ENCODE results near the gene DCTN4.
"Not testable (repeated sequence)": the region's sequence is repeated elsewhere in the genome, so short reads cannot be mapped to it uniquely, and the experiment has no call there.

Gene DCTN4

GRCh38 chr5:150758531-150759333, at the start of gene DCTN4:
TSS of gene DCTN4 (minus strand) at chr5:150759017. CDS start at chr5:150758993, 24 bp downstream.
- H3K4me3 ChIP-seq (ENCODE audit: low read length): peak within 1 kb of the TSS; percentile 90
- TF ChIP-seq ZNF274 (IDR thresholded peaks at IDR 0.05; ENCODE audit: low read depth, low read length): no peak

- no peak for TF ChIP-seq ZNF274 (IDR thresholded peaks at IDR 0.05; ENCODE audit: low read depth, low read length)
- H3K4me3 ChIP-seq (ENCODE audit: low read length): no peak overlapping the region
These were observed 45.6 kb upstream of the DCTN4 start for GRCh38 chr5:150804388-150804787.

GRCh38 chr5:150801117-150801927, 42.5 kb upstream of the DCTN4 start:
- no peak for TF ChIP-seq ZNF274 (IDR thresholded peaks at IDR 0.05; ENCODE audit: low read depth, low read length)
- 0 out of 2 replicates have a peak overlapping the region, but pooled peaks have one; percentile 14 for H3K4me3 ChIP-seq (ENCODE audit: low read length)

DNA sequence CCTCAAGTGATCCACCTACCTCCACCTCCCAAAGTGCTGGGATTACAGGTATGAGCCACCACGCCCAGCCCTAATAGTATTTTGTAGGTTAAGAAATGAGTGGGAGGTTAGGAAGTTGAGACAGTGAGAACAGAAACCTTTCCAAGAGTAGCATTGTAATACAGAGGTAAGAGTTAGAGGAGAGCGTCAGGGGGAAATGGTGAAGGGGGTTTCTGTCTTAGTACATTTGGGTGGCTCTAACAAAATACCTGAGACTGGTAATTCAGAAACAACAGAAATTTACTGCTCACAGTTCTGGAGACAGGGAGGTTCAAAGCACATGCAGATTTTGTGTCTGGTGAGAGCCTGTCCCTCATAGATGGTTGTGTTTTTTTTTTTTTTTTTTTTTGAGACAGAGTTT, 38.6 kb upstream of the DCTN4 start:
- TF ChIP-seq ZNF274 (IDR thresholded peaks at IDR 0.05; ENCODE audit: low read depth, low read length): no peak
- no peak overlapping the region for H3K4me3 ChIP-seq (ENCODE audit: low read length)

DNA sequence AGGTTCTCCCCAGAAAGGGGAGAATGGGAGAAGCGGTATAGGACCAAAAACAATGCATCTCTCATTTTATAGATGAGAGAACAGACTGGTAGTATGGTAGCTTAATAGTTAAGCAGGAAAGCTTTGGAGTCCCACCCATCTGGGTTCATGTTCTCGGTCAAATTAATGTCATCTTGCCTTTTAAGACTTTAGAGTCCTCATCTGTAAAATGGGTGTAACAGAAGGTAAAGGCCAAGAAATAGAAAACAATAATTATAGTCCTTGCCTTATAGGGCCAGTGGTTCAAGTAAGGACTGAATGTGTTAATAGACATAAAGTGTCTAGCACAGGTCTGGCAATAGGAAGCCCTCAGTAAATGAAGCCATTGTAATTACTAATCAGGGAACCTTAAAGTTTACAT, 36.1 kb upstream of the DCTN4 start:
- TF ChIP-seq ZNF274 (IDR thresholded peaks at IDR 0.05; ENCODE audit: low read depth, low read length): no peak

DNA sequence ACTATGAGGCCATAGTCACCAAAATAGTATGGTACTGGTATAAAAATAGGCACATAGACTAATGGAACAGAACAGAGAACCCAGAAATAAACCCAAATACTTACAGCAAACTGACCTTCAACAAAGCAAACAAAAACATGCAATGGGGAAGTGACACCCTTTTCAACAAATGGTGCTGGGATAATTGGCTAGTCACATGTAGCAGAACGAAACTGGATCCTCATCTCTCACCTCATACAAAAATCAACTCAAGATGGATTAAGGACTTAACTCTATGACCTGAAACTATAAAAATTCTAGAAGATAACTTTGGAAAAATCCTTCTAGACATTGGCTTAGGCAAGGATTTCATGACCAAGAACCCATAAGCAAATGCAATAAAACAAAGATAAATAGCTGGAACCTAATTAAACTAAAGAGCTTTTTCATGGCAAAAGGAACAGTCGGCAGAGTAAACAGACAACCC, 34.6 kb upstream of the DCTN4 start:
- not testable (repeated sequence) for H3K4me3 ChIP-seq (ENCODE audit: low read length)

More for the DNA sequence above, 36.1 kb upstream of the DCTN4 start:
- no peak overlapping the region for H3K4me3 ChIP-seq (ENCODE audit: low read length)

DNA sequence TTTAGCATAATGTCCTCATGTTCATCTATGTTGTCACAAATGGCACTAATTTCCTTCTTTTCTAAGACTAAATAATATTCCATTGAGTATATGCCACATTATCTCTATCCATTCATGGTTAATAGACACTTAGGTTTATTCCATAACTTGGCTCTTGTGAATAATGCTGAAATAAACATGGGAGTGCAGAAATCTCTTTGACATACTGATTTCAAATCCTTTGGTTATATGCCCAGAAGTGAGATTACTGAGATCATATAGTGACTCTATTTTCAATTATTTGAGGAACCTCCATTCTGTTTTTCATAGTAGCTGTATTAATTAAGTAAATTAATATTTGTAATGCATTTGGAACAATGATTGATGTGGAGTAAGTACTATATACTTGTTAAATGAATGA, 32.7 kb upstream of the DCTN4 start:
- no peak overlapping the region for H3K4me3 ChIP-seq (ENCODE audit: low read length)
- no peak for TF ChIP-seq ZNF274 (IDR thresholded peaks at IDR 0.05; ENCODE audit: low read depth, low read length)

DNA sequence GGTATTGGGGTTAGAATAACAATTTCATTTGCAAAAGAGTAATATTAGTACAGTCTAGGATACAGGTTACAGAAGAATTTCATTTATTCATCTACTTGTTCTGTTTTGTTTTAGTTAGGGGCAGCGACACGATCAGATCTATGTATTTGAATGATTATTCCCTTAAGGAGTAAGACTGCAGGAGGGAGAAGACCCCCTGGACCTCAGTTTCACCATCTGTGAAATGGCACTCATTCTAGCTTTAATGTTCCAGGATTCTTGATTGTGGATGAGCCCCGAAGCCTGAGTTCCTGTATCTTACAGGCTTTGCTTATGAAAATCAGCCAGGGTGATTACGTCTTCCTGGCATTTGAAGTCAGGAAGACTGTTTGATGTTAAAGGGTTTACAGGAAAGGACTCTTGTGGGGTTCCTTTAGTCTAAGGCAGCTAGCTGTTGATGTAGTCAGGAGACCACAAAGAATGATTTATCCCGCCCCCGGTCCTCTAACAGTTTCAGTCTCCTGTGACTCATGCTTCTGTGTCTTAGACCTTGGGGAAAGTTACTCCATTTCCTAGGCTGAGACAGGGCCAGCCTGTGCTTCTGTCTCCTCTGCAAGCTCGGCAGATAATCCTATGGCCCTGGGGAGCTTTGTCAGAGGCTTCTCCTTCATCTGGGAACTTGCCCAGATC, 31.3 kb upstream of the DCTN4 start:
- peak overlapping the region; percentile 41; the same call in 1 of the 2 replicates for H3K4me3 ChIP-seq (ENCODE audit: low read length)
- no peak for TF ChIP-seq ZNF274 (IDR thresholded peaks at IDR 0.05; ENCODE audit: low read depth, low read length)

DNA sequence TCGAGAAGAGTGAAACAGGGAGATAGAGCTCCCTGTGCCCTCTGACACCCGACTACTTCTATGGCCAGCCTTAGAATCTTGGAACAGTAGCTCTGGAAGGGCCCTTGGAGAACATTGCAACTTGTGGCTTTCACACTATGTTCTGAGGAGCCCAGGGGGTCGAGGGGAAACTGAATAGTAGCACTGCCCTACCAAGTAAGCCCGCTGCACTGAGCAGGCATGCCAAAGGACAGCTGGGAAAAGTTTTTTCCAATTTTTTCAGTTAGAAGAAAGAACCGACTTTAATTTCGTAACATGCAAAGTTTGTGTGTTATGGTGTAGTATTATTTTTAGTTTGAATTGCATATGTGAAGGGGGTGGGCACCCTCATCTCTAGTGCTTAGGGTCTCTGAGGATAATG, 30.6 kb upstream of the DCTN4 start:
- H3K4me3 ChIP-seq (ENCODE audit: low read length): peak overlapping the region; percentile 41; the same call in 1 of the 2 replicates
- no peak for TF ChIP-seq ZNF274 (IDR thresholded peaks at IDR 0.05; ENCODE audit: low read depth, low read length)

DNA sequence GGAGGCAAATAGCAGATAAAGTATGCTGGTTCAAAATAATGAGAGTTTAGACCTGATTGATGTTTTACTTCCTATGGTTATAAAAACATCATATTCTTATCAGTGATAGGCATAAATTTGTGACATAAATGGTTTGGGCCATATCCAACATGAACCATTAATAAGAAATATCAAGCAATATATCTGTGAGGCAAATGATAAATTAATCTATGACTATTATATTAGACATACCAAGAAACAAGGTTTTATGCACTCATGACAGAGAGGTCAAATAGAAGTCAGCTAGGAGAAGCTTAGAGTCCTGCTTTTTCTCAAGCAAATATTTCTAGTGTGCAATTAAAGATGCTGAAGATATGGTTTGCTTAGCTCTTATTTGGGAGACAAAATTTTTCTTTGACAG, 30.2 kb upstream of the DCTN4 start:
- H3K4me3 ChIP-seq (ENCODE audit: low read length): no peak overlapping the region; the same call in 1 of the 2 replicates

DNA sequence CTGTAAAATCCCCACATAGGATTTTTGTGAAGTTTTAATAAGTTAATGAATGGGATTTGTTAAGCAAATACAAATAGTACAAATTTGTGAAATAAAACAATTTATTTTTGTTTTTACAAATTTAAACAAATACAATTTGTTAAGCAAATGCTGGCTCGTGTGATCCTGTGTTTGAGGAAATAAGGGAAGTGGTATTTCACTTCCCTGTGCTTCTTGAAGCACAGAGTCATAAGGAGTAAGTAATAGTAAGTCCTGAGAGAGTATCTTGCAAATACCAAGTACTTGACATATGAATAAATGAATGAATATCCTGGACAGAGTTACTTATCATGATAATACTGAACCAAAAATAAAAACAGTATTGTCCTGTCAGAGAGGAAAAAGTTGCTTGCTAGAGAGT, 28.8 kb upstream of the DCTN4 start:
- H3K4me3 ChIP-seq (ENCODE audit: low read length): no peak overlapping the region
- TF ChIP-seq ZNF274 (IDR thresholded peaks at IDR 0.05; ENCODE audit: low read depth, low read length): no peak

More for the DNA sequence above, 30.2 kb upstream of the DCTN4 start:
- no peak for TF ChIP-seq ZNF274 (IDR thresholded peaks at IDR 0.05; ENCODE audit: low read depth, low read length)

GRCh38 chr5:150786876-150787275, 28.1 kb upstream of the DCTN4 start:
- TF ChIP-seq ZNF274 (IDR thresholded peaks at IDR 0.05; ENCODE audit: low read depth, low read length): no peak
- H3K4me3 ChIP-seq (ENCODE audit: low read length): no peak overlapping the region

- H3K4me3 ChIP-seq (ENCODE audit: low read length): no peak overlapping the region
- no peak for TF ChIP-seq ZNF274 (IDR thresholded peaks at IDR 0.05; ENCODE audit: low read depth, low read length)
These were observed 27.1 kb upstream of the DCTN4 start for GRCh38 chr5:150785950-150786349.

DNA sequence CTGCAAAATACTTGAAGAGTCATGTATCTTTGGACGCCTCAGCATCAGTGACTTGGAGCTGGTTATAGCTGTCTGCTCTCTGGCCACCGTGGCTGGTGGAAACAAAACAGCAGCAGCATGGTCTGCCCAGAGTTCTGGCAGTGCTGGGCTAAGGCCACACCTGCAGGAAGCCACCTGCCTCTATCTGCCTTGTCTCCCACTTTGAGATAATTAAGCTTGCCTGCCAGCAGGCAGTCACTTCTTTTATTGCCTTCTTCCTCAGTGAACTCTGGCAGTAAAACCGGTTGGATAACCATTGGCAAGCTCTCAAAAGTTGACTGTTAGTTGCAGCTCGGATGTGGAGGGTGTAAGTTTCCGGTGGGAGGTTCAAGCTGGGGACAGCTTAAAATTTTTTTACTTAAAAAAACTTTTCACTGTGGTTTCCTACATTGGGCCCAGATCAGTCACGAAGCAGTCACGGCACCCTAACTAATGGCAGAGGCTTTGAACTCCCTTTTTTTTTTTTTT, 24.7 kb upstream of the DCTN4 start:
- H3K4me3 ChIP-seq (ENCODE audit: low read length): peak overlapping the region; percentile 46; the same call in 1 of the 2 replicates
- TF ChIP-seq ZNF274 (IDR thresholded peaks at IDR 0.05; ENCODE audit: low read depth, low read length): no peak

Measured in GM08714 (cell line).